Prostate gland (tissue), 2 donors: ENCODE data around the gene REEP6.

Experiments used
- CTCF ChIP-seq, 4 experiments: fragments of 200-600 bp in 2 of 4; fragments of 450-650 bp in 2 of 4; sonication (generic) in 2 of 4; IDR thresholded peaks; 1 replicate in 3 of 4; 2 replicates in 1 of 4; pipeline ENCODE4 v1.5.1; 2016 to 2019; ENCODE audit warnings: antibody characterized with exemption in 4 of 4, mild to moderate bottlenecking in 2 of 4, moderate library complexity in 2 of 4
- POLR2A ChIP-seq: fragments of 450-650 bp; IDR thresholded peaks from one replicate; pipeline ENCODE4 v1.6.1; 2016; ENCODE audit warnings: antibody characterized with exemption, mild to moderate bottlenecking
- POLR2AphosphoS5 ChIP-seq: sonication (generic); formaldehyde crosslinking; IDR thresholded peaks from one replicate; pipeline ENCODE4 v1.6.1; 2017; ENCODE audit warnings: antibody characterized with exemption

DNA sequence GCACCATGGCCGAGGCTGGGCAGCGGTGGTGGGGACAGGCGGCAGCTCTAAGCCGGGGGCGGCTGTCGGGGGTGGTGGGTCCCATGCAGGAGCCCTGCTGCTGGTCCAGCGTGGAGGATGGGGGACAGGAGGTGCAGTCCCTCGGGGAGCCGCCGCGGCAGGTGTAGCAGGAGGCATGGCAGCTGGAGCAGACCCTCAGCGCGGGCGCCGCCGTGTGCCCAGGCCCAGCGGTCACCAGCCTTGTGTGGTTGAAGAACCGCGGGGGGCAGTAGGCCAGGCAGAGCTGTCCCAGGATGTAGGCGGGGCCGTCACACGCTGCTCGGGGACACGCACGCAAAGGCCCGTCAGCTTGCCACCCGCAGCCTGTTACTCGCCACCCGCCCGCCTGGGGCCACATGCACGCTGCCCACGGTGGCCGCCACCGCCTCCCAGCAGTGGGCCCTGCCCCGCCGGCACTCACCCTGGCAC is 9.1 kb upstream of the REEP6 start:
- TF ChIP-seq POLR2A, result no peak
- TF ChIP-seq CTCF (IDR thresholded peaks at IDR 0.05), result no peak
- TF ChIP-seq POLR2AphosphoS5, result no peak
